Ectodermal cell (in vitro differentiated cells): ENCODE data around the gene RAP1A.

Experiments
- H3K27ac ChIP-seq: 2 replicates; pipeline ENCODE4 v1.7.0; 2013; ENCODE audit warnings: mild to moderate bottlenecking, low read depth, low read length; ENCODE audit not compliant: insufficient read depth, poor library complexity, severe bottlenecking
- H3K27me3 ChIP-seq: 2 replicates; pipeline ENCODE4 v1.7.0; 2013; ENCODE audit warnings: mild to moderate bottlenecking, low read length; ENCODE audit not compliant: insufficient read depth, control insufficient read depth, poor library complexity, severe bottlenecking
- H3K36me3 ChIP-seq: one replicate; pipeline ENCODE4 v1.7.0; 2013; ENCODE audit warnings: low read length; ENCODE audit not compliant: control insufficient read depth, insufficient read depth
- H3K4me1 ChIP-seq: one replicate; pipeline ENCODE4 v1.7.0; 2013; ENCODE audit warnings: low read length; ENCODE audit not compliant: control insufficient read depth, insufficient read depth
- H3K4me3 ChIP-seq: 2 replicates; pipeline ENCODE4 v1.7.0; 2013; ENCODE audit warnings: low read depth, low read length, control low read depth; ENCODE audit not compliant: insufficient read depth
- H3K9me3 ChIP-seq: 2 replicates; pipeline ENCODE4 v1.7.0; 2013; ENCODE audit warnings: mild to moderate bottlenecking, low read length, moderate library complexity; ENCODE audit not compliant: control insufficient read depth
- WGBS, 2 experiments: methylation state at CpG; one replicate each; pipeline ENCODE4 v1.1.7; 2013; ENCODE audit warnings: missing lambda C conversion rate in 2 of 2; 5-methylcytosine and 5-hydroxymethylcytosine counted together

RAP1A gene

GRCh38 chr1:111643696-111644095, 24.1 kb downstream of the RAP1A start:
- H3K4me3 ChIP-seq = no peak overlapping the region
- 91 to 97% methylated on average over 3 of the region's 3 CpGs for WGBS, 2 experiments
- H3K36me3 ChIP-seq = no peaks in the 10 kb centered on the region
- H3K9me3 ChIP-seq = peaks cover 2% of the 10 kb centered on the region
- H3K27ac ChIP-seq = no peak overlapping the region
- H3K27me3 ChIP-seq = no peaks in the 10 kb centered on the region
- no peaks in the 10 kb centered on the region for H3K4me1 ChIP-seq

GRCh38 chr1:111644506-111644905, 24.9 kb downstream of the RAP1A start:
- H3K27ac ChIP-seq = no peak overlapping the region
- H3K4me1 ChIP-seq = no peaks in the 10 kb centered on the region
- H3K9me3 ChIP-seq = peaks cover 2% of the 10 kb centered on the region
- 80 to 92% methylated on average over 1 of the region's 1 CpG for WGBS, 2 experiments
- H3K36me3 ChIP-seq = no peaks in the 10 kb centered on the region
- H3K4me3 ChIP-seq = no peak overlapping the region
- no peaks in the 10 kb centered on the region for H3K27me3 ChIP-seq

GRCh38 chr1:111647736-111648135, 28.1 kb downstream of the RAP1A start:
- H3K4me1 ChIP-seq = no peaks in the 10 kb centered on the region
- no peaks in the 10 kb centered on the region for H3K36me3 ChIP-seq
- no peak overlapping the region for H3K4me3 ChIP-seq
- H3K27ac ChIP-seq = no peak overlapping the region
- H3K27me3 ChIP-seq = no peaks in the 10 kb centered on the region
- H3K9me3 ChIP-seq = peaks cover 2% of the 10 kb centered on the region
- 100% methylated on average over 1 of the region's 1 CpG for WGBS, 2 experiments

DNA sequence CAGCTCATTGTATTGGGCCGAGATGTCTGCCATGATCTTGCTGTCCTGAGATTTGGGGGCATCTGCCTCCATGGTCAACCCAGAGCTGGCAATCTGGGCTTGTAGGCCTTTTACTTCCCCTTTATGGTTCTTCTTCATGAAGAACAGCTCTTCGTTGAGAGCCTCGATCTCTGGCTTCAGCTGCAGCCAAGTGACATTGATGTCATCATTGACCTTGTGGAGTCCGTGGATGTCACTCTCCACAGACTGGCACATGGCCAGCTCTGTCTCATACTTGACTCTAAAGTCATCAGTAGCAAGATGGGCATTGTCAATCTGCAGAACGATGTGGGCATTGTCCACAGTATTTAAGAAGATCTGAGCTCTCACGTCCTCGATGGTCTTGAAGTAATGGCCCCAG, 29.2 kb downstream of the RAP1A start:
- Histone ChIP-seq H3K4me1 (no peaks in the 10 kb centered on the region), H3K4me3 (no peak overlapping the region), H3K9me3 (no peaks in the 10 kb centered on the region), H3K27ac (no peak overlapping the region), H3K27me3 (no peaks in the 10 kb centered on the region), H3K36me3 (no peaks in the 10 kb centered on the region)
- WGBS, 2 experiments = 96% methylated on average over 7 of the region's 7 CpGs

DNA sequence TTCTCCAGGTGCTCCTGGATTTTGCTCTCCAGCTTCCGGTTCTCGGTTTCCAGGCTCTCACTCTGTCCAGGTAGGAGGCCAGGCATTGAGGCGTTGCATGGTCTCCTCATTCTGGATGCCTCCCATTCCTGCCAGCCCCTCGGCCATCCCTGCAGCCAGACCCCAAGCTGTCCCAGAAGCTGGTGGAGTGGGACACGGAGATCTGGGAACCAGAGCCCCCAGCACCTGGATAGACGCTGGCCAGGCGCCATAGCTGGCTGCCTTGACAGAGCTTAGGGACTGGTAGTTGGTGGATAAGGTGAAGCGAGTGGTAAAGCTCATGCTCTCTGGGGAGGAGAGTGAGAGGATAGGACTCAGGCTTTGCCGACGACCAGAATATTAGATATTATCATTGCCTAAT, 29.6 kb downstream of the RAP1A start:
- Histone ChIP-seq H3K4me3 (no peak overlapping the region), H3K9me3 (no peaks in the 10 kb centered on the region), H3K4me1 (no peaks in the 10 kb centered on the region), H3K27ac (no peak overlapping the region), H3K27me3 (no peaks in the 10 kb centered on the region), H3K36me3 (no peaks in the 10 kb centered on the region)
- WGBS, 2 experiments = 90% methylated on average over 7 to 8 of the region's 10 CpGs

- no peaks in the 10 kb centered on the region for H3K9me3 ChIP-seq
- no peaks in the 10 kb centered on the region for H3K27me3 ChIP-seq
- no peak overlapping the region for H3K27ac ChIP-seq
- WGBS, 2 experiments = 91 to 94% methylated on average over 1 of the region's 1 CpG
- H3K36me3 ChIP-seq = no peaks in the 10 kb centered on the region
- no peak overlapping the region for H3K4me3 ChIP-seq
- no peaks in the 10 kb centered on the region for H3K4me1 ChIP-seq
Observed at GRCh38 chr1:111649648-111650047, 30.1 kb downstream of the RAP1A start.

DNA sequence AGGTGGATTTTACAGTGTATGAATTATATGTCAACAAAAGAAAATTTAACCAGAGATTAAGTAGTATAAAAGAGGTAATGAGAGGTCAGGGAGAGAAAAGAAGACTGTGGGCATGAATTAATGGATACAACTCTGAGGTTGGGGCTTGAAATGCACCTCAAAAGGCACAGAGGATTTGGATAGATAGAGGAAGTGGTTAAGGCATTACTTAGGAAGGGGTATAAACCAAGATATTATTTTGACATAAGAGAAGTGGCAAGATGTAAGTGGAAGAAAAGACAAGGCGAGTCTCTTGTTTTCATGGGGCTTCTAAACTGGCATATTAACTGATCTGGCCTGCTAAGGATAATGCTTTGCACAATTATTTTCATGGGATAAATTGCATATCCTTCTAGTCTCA, 34.1 kb downstream of the RAP1A start:
- H3K27me3 ChIP-seq = no peaks in the 10 kb centered on the region
- H3K27ac ChIP-seq = no peak overlapping the region
- no peaks in the 10 kb centered on the region for H3K9me3 ChIP-seq
- 96% methylated on average over 1 of the region's 1 CpG for WGBS, 2 experiments
- no peaks in the 10 kb centered on the region for H3K36me3 ChIP-seq
- H3K4me3 ChIP-seq = no peak overlapping the region
- H3K4me1 ChIP-seq = no peaks in the 10 kb centered on the region

- H3K27ac ChIP-seq = no peak overlapping the region
- H3K9me3 ChIP-seq = no peaks in the 10 kb centered on the region
- no peaks in the 10 kb centered on the region for H3K36me3 ChIP-seq
- H3K27me3 ChIP-seq = no peaks in the 10 kb centered on the region
- H3K4me1 ChIP-seq = no peaks in the 10 kb centered on the region
- no peak overlapping the region for H3K4me3 ChIP-seq
- WGBS, 2 experiments = 92% methylated on average over 4 of the region's 4 CpGs
Observed at GRCh38 chr1:111654839-111655238, 35.2 kb downstream of the RAP1A start.

DNA sequence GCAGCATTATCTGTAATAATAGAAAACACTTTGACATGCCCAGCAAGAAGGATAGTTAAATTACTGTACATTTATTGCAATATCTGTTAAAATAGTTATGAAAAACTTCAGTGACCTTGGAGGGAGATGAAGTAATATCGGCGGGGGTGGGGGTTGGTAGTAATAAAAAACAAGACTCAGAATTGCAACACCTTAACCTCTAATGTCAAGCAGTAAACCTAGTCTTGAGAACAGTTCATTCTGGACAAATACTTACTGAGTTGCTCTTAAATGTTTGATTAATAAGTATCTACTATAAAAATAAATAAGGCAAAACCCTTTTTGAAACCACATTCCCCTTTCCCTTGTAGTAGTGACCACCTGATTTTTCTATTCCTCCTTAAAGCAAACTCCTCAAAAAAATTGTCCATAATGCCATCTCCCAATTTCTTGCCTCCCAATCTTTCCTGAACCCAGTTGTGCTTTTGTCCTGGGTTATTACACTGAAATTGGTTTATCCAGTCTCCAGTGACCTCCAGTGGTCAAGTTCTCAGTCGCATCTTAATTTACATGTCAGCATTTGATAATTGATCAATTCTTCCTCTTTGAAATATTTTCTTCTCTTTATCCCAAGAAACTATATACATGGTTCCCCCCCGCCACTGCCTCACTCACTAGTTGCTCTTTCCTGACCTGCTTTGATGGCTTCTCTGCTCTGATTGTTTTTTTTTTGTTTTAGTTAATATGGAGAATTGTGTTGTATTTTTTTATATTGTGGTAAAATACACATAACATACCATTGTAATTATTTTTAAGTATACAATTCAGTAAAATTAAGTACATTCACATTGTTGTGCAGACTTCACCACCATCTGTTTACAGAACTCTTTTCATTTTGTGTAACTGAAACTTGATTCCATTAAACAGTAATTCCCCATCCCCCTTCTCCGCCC, 36.8 kb downstream of the RAP1A start:
- no peaks in the 10 kb centered on the region for H3K9me3 ChIP-seq
- no peaks in the 10 kb centered on the region for H3K36me3 ChIP-seq
- no peaks in the 10 kb centered on the region for H3K27me3 ChIP-seq
- H3K27ac ChIP-seq = no peak overlapping the region
- no peak overlapping the region for H3K4me3 ChIP-seq
- 72 to 73% methylated on average over 3 of the region's 5 CpGs for WGBS, 2 experiments
- H3K4me1 ChIP-seq = no peaks in the 10 kb centered on the region

GRCh38 chr1:111658622-111659021, 39.0 kb downstream of the RAP1A start:
- Histone ChIP-seq H3K4me3 (no peak overlapping the region), H3K36me3 (no peaks in the 10 kb centered on the region), H3K4me1 (no peaks in the 10 kb centered on the region), H3K27me3 (no peaks in the 10 kb centered on the region), H3K27ac (no peak overlapping the region), H3K9me3 (no peaks in the 10 kb centered on the region)
- WGBS, 2 experiments = 87 to 96% methylated on average over 4 to 5 of the region's 5 CpGs
